ENCODE results near the gene INTS15.
"Not testable (repeated sequence)": the region's sequence is repeated elsewhere in the genome, so short reads cannot be mapped to it uniquely, and the experiment has no call there.

INTS15 gene

DNA sequence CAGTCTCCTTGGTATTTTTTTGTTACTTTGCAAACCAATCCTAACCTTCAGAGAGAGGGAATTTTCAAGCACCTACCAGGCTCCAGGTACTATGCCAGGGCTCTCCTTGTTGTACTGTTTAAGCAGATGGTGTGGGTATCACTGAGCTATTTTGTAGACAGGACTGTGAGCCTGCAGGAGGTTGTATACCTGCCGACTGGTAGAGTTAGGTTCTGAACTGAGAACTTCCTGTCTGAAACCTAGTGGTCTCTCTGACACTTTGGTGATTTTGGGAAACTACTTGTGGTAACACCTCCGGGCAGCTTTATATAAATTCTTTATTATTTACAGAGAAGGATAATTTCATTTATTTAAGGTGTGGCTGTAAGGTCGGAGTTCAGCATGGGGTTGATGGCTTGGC is 30.1 kb downstream of the INTS15 start:
- no peak for FAIRE-seq

DNA sequence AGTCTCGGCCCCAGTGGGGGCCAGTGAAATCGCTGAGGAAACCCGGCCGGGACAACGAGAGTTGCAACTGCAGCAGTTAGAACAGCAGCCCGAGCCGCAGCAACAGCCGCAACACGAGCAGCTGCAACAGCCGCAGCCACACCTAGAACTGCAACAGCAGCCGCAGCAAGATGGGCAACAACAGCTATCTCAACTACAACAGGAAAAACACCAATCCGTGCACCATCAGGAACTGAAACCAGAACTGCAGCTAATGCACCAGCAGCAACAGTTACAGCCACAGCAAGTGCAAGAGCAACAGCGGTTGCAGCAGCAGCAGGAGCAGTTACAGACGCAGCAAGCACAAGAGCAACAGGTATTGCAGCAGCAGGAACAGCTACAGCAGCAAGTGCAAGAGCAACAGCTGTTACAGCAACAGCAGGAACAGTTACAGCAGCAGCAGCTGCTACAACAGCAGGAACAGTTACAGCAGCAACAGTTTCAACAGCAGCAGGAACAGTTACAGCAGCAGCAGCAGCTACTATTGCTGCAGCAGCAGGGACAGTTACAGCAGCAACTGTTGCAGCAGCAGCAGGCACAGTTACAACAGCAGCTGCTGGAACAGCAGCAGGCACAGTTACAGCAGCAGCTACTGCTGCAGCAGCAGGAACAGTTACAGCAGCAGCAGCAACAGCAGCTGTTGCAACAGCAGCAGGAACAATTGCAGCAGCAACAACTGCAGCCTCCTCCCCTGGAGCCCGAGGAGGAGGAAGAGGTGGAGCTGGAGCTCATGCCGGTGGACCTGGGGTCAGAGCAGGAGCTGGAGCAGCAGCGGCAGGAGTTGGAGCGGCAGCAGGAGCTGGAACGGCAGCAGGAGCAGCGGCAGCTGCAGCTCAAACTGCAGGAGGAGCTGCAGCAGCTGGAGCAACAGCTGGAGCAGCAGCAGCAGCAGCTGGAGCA is 31.6 kb downstream of the INTS15 start:
- FAIRE-seq: no peak

DNA sequence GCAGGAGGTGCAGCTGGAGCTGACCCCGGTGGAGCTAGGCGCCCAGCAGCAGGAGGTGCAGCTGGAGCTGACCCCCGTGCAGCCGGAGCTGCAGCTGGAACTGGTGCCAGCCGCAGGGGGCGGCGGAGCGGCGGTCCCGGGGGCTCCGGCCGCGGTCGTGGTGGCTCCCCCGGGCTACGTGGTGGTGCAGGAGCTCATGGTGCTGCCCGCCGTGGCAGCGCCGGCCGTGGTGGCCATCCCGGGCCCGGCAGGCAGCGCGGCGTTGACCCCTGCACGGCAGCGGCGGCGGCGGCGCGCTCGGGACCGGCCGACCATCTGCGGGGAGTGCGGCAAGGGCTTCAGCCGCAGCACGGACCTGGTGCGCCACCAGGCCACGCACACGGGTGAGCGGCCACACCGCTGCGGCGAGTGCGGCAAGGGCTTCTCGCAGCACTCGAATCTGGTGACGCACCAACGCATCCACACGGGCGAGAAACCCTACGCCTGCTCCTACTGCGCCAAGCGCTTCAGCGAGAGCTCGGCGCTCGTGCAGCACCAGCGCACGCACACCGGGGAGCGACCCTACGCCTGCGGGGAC is 32.4 kb downstream of the INTS15 start:
- FAIRE-seq: no peak

DNA sequence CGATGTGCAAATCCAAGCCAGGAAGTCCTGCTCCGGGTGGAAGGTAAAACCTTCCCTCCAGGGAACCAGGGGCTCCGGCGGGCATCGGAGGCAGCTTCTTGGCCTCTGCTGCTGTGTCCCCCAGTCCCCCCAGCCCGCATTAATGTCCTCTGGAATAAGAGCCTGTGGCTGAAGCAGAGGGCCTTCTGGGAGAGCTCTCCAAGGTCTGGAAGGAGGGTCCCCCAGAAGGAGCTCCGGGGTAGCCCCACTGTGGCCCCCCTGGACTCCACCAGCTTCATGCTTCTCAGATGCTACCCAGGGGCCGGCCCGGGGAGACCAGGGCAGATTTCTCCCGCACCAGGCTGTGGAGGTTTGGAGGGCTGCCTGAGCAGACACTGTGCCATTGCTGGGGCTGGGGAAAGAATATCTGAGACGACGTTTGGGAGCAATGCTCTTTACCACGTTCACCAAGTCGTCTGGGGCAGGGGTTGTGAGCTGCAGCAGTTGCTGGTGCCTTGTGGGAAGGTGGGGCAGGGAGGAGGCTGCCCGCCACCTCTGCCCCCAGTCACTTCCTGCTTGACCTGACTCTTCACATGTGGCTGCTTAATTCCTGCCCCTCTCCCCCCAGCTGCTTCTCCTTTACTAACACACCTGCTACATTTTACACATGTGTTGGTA is 33.9 kb downstream of the INTS15 start:
- no peak for FAIRE-seq

DNA sequence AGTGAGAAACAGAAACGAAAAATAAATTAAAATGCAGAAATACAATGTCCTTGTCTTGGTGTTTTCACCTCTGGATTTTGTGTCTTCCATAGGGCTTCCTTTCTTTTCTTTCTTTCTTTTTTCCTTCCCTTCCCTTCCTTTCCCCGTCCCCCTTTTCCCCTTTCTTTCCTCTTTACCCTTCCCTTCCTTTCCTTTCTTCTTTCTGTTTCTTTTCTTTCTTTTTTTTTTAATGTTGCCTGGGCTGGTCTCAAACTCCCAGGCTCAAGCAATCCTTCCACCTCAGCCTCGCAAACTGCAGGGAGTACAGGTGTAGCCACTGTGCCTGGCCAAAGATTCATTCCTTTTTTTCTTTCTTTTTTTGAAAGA is 34.4 kb downstream of the INTS15 start:
- FAIRE-seq: no peak

DNA sequence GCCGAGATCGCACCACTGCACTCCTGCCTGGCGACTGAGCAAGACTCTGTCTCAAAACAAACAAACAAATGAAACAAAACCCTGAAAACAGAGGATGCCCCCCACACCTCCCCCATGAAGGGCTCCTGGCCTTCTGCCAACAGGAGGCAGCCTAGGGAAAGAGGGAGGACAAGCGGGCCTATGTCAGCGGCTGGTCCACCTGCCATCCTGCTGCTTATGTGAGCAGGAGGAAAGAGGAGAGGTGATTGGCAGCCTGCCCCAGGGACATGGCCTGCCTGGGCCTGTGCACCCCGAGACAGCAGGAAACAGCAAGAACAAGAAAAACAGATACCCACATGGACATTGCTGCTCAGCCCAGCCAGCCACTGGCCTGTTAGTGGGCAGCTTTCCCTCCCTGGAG is 38.2 kb downstream of the INTS15 start:
- FAIRE-seq: no peak

DNA sequence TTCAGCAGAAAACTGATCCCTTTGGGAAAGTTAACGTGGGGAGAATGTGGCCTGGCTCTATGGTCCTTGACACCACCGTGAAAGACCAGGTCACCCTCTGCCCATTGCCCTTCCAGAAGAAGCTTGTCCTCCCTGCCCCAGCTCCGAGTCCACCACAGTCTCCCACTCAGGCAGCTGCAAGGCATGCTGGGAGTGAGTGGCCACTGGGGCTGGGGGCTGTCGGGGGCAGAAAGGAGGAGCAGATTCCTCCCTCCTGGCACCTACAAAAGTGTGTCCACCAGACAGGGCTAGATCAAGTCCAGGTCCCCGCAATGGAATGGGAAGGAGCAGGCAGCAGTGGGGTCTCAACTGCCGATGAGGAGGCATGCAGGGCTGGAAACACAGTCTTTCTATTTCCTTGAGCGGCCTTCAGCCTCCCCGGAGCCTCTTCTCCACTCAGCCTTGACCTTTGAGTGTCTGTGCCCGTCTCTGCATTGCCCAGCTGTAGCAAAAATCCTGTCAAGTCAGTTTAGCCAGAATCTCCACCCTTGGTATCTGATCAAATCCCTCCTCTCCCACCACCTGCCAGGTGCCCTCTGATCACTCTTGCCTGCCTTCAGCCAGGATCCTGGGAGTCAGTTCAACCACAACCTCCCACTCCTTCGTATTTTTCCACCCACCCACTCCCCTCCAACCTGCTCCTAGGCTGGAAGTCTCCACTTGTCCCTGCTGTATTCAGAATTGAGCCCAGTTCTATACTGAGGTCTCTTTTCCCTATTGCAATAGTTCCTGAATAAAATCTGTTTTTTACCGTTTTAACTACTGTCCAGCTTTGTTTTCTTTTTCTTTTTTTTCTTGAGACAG is 40.4 kb downstream of the INTS15 start:
- FAIRE-seq: no peak

DNA sequence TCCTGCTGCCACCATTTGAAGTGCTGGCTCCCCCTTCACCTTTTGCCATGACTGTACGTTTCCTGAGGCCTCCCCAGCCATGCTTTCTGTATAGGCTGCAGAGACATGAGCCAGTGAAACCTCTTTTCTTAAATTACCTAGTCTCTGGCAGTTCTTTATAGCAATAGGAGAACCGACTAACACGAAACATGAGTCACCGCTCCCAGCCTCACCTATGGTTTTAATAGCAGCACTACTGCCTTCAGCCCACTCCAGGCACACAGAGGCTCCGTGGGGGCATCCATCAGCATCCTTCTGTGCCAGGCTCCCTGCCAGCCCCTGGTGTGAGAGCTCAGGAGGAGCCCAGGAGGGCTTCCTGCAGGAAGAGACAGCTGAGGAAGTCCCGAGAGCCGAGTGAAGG is 41.8 kb downstream of the INTS15 start:
- no peak for FAIRE-seq

DNA sequence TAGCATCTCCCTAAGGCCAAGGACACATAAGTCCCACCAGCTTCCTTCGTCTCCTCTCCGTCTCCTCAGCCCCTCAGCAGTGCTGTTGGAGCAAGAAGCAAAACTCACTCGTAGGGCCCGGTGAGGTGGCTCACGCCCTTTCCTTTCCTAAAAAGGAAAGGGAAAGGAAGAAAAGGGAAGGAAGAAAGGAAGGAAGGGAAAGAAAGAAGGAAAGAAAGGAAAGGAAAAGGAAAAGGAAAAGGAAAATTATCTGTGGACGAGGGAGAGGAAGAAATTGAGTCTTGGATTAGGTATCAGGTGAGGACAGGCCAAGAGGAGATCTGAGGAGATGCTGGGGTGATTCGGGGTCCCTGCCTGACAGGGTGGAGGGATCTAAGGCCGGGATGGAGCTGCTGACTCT is 44.2 kb downstream of the INTS15 start:
- no peak for FAIRE-seq

DNA sequence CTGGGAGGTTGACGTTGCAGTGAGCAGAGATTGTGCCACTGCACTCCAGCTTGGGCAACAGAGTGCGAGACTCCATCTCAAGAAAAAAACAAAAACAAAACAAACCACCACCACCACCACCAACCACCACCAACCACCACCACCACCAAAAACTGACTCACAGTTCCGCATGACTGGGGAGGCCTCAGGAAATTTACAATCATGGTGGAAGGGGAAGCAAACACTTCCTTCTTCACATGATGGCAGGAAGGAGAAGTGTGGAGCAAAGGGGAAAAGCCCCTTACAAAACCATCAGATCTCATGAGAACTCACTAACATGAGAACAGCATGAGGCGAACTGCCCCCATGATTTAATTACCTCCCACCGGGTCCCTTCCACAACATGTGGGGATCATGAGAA is 45.1 kb downstream of the INTS15 start:
- FAIRE-seq: not testable (repeated sequence)

DNA sequence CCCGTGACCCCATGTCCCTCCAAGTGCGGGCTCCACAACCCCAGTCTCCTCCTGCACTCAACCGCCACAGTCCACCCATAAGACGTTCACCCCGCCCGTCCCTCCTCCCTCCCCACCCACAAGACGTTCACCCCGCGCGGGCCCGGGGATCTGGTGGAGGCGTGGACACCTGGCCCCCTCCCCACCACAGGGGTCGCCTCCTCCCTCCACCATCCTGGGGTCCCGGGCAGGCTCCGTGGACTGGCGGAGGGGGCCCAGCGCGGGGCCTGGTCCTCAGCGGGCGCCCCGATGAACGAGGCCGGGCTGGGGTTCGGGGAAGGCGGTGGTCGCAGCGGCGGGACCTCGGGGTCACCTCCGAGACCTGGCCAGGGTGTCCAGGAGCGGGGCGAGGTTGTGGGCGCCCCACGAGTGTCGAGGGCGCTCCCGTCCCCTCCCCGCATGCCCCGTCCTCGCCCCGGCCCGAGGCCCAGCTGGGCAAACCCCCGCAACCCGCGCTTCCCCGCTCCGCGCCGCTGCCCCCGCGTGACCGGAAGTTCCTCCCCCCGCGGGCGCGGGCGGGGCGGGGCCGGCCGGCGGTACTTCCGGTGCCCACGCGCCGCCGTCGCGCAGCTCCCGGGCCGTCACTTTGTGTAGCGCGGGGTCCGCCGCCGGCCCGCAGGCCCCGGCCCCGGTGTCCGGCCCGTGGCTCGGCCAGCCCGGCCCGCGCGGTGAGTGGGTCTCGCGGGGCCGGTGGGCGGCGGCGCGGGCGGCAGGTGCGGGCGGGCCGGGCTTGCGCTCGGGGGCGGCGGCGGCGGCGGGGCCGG is 47.1 kb downstream of the INTS15 start, which contains the start of gene ZNF316:
Gene ZNF316 (plus strand): TSS at position 578 of the 803 bp plus-strand sequence. CDS start 5,092 bp downstream, outside the sequence.
- FAIRE-seq: no peak

DNA sequence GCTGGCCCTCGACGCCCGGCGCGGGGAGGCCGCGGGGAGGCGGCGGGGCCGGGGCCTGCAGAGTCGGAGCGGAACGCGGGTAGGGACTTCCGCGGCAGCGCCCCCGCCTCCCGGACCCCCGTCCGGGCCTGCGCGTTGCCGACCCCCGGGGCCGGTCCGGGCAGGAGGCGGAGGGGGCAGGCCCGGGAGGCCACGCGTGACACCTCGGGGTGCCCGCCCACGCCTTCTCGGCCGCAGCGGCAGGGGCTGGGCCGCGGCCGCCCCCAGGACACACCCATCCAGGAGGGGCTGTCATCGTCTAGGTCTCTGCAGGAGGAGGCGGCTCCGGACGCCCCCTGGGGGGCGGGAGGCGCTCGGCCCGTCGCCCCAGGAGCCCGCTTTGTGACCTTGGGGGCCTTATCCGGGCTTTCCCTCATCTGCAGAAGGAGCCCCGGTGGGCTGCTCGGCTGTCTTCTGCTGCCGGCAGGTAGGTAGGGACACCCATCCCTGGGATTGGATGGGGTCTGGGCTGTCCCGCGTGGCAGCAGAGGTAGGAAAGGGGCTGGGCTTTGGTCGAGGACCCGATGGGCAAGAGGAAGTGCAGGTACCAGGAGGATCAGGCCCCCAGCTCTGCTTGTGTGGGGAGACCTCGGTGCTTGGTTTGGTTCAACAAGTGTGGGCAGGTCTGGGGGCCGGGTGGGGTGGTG is 47.9 kb downstream of the INTS15 start:
- FAIRE-seq: no peak

DNA sequence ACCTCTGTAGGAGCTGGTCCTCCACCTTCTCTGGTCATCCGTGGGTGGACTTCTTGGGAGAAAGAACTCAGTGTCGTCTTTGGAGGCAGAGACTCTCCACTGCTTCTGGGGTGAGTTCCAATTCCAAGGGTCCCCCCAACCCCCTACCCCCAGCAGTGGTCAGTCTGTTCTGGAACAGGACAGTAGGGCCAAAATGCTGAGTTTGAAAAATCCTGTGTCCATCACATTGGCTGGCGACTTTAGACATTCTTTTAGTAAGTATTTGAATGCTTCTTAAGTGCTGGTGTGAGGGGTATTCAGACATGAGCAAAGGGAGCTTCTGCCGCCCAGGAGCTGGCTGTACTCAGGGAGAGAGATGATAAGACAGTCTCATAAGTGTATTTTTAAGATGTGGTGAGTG is 49.2 kb downstream of the INTS15 start:
- FAIRE-seq: no peak

DNA sequence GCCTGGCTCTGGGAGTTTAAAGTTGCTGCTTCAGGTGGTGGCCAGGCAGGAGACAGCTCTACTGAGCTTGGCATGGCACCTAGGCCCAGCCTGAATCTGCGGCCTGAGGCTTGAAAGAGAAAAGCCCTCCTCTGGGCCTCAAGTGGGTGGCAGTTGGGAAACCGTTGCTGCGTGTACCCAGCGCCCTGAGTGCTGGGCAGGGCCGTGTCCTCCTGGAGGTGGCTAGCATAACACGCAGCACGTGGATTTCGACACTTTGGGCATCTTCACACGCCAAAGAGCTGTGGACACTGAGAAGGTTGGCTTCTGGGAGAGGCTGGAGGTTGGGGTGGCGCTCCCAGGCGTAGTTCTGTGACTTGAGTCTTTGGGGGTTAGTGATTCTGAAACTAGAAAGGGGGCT is 49.8 kb downstream of the INTS15 start:
- no peak for FAIRE-seq

DNA sequence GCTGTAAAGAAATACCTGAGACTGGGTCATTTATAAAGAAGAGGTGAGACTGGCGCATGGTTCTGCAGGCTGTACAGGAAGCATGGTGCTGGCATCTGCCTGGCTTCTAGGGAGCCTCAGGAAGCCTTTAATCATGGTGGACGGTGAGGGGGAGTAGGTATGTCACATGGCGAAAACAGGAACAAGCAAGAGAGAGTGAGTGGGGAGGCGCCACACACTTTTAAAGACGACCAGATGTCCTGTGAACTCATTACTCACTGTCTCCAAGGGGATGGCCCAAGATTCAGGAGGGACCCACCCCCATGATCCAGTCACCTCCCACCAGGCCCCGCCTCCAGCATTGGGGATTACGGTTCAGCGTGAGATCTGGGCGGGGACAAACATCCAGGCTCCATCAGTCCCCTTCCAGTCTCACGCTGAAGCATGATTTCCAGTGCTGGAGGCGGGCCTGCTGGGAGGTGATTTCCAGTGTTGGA is 50.5 kb downstream of the INTS15 start:
- no peak for FAIRE-seq

DNA sequence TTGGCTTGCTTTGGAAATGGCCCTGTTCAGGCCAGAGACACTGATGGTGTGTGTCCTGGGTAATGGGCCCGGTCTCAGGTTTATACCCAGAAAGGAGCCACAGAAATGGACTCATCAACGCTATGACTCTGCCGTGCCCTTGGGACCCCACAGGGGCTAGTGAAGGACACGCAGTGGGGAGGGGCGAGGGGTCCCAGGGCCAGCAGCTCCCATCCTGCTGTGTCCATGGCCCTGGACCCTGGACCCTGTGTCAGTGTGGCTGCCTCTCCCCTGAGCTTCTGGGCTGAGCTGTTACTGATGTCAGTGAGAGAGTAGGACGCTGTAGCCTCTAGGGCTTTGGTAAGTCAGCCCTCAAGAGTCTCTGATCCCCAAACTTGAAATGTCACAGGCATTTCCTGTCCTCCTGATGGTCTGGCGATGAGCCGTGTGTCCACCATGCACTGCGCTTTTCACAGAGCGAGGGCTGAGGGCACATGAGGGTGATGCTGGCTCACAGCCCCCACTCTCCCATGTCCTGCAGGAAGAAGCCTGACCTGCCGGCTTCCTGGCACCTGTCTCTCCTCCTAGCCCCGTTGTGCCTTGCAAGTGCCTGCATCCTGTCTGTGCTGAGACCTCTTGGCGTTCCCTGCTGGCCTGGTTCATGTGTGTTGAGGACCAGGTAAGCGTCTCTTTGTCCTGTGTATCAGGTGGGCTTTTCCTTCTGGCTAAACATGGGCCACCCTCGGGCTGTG is 51.6 kb downstream of the INTS15 start:
- no peak for FAIRE-seq

DNA sequence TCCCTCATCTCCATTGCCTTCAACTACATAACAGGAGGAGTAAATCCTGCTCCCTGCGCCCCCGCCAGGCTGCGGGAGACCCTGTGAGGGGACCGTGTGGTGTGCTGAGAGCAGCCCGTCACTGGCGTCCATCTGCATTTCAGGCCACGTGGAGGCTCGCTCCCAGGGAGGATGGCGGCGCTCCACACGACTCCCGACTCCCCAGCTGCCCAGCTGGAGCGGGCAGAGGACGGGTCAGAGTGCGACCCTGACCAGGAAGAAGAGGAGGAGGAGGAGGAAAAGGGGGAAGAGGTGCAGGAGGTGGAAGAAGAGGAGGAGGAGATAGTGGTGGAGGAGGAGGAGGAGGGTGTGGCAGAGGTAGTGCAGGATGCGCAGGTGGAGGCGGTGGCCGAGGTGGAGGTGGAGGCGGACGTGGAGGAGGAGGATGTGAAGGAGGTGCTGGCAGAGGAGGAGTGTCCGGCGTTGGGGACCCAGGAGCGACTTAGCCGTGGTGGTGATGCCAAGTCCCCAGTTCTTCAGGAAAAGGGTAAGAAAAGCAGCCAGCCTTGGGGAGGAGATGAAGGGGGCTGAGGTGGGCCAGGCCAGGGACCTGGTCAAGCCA is 52.5 kb downstream of the INTS15 start:
- FAIRE-seq: no peak

DNA sequence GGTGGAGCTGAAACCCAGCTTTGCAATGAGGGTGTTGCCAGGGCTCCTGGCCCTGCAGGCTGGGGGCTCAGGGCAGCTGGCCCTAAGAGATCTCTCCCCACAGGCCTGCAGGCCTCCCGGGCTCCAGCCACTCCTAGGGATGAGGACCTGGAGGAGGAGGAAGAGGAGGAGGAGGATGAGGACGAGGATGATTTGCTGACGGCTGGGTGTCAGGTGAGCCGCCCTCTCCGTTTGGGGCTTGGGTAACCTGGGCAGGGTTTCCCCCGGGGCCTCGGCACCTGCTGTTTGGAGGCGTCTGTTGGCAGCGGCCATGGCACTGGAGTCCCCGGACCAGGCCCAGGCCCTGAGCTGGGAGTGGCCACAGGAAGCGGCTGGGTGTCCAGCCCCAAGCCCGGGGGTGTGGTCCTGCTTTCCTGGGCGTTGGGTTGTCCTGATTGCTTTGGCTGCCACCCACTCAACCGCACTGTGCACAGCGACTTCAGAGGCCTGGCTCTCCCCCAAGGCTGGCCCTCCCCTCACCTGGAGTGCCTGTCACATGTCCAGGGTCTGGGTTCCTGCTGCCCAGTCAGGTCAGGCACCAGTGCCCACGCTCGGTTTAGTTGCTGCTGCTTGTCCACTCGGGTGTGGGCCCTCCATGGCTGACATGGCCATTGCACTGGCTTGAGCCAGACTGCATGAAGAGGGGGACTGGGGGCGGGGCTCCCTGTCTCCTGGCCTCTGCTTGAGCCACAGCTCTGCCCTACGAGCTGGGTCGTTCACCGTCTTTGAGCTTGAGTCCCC is 53.2 kb downstream of the INTS15 start:
- no peak for FAIRE-seq

DNA sequence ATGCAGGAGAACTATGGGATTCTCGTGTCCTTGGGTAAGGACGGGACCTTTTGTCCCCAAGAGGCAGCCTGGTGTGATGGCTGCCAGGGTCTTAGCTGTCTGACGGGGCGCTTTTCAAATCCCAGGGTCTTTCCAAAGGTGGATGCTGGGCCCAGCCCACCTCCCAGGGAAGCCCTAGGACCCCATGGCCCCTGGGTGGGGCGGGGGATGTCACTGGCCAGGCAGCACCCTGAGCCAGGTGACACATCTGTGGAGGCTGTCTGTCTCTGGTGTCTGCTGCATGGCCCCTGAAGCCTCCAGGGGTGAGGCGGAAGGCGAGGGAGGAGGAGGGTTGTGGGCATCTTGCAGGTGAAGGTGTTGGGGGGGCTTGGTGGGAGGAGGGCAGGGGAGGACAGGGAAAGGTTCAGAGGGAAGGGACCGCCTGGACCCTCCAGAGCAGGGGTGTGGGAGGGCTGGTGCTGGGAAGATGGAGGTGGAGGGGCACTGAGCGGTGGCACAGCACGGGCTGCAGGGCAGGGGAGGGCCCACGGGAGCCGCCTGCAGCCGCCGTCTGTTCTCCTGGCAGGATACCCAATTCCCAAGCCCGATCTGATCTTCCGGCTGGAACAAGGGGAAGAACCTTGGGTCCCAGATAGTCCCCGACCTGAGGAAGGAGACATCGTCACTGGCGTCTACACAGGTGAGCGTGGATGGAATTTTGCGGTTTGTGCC is 54.2 kb downstream of the INTS15 start:
- no peak for FAIRE-seq
